Smooth muscle cell (in vitro differentiated cells): ENCODE data around the gene ZNRF2. TPM values are rescaled to one million over a fixed set of nuclear protein-coding genes. Genes with fewer than 3 reads are reported as not detected.

Experiments
- DNase-seq: peaks from one replicate; lab custom pipeline; 2025; ENCODE audit not compliant: unreplicated experiment; lab: John Stamatoyannopoulos, UW
- H2AFZ ChIP-seq: fragments of 200-600 bp; sonication (generic); 2 replicates; pipeline ENCODE4 v1.6.0; 2016; ENCODE audit warnings: antibody characterized with exemption, low read depth, mild to moderate bottlenecking
- H3F3A ChIP-seq: fragments of 200-600 bp; sonication (generic); 2 replicates; pipeline ENCODE4 v1.6.0; 2017; ENCODE audit warnings: antibody characterized with exemption, low read depth
- H3K27ac ChIP-seq: fragments of 200-600 bp; sonication (generic); 2 replicates; pipeline ENCODE4 v1.5.1; 2016; ENCODE audit warnings: low read depth, mild to moderate bottlenecking
- H3K27me3 ChIP-seq: fragments of 200-600 bp; sonication (generic); 2 replicates; pipeline ENCODE4 v1.6.1; 2016; ENCODE audit warnings: low read depth, mild to moderate bottlenecking
- H3K36me3 ChIP-seq: fragments of 200-600 bp; sonication (generic); 2 replicates; pipeline ENCODE4 v1.5.1; 2016; ENCODE audit warnings: low read depth
- H3K4me1 ChIP-seq: fragments of 200-600 bp; sonication (generic); 2 replicates; pipeline ENCODE4 v1.5.1; 2016; ENCODE audit warnings: low read depth
- H3K4me2 ChIP-seq: fragments of 200-600 bp; sonication (generic); 2 replicates; pipeline ENCODE4 v1.6.0; 2016; ENCODE audit warnings: mild to moderate bottlenecking
- H3K4me3 ChIP-seq: fragments of 200-600 bp; sonication (generic); 2 replicates; pipeline ENCODE4 v1.5.1; 2016; ENCODE audit warnings: mild to moderate bottlenecking
- H3K79me2 ChIP-seq: fragments of 200-600 bp; sonication (generic); 2 replicates; pipeline ENCODE4 v1.6.0; 2016; ENCODE audit warnings: low read depth, mild to moderate bottlenecking
- H3K9ac ChIP-seq: fragments of 200-600 bp; sonication (generic); 2 replicates; pipeline ENCODE4 v1.6.0; 2016; ENCODE audit warnings: low read depth
- H3K9me3 ChIP-seq: fragments of 200-600 bp; sonication (generic); replicated peaks from 2 replicates; pipeline ENCODE4 v1.5.1; 2016; ENCODE audit warnings: low read depth
- H4K20me1 ChIP-seq: fragments of 200-600 bp; sonication (generic); 2 replicates; pipeline ENCODE4 v1.6.0; 2016; ENCODE audit warnings: low read depth
- CTCF ChIP-seq: fragments of 200-600 bp; sonication (generic); IDR thresholded peaks from 2 replicates; pipeline ENCODE4 v1.5.1; 2017; ENCODE audit warnings: borderline replicate concordance, mild to moderate bottlenecking, antibody characterized with exemption; ENCODE audit not compliant: insufficient read depth, poor library complexity, severe bottlenecking
- WGBS: methylation state at CpG from one replicate; pipeline ENCODE4 v1.1.7; 2016; ENCODE audit warnings: low lambda C conversion rate; 5-methylcytosine and 5-hydroxymethylcytosine counted together
- microRNA counts: library from miRNA; unstranded; fragments of <30 nt; microRNA quantifications from one replicate; lab custom pipeline; 2016
- microRNA-seq: library from miRNA; unstranded; fragments of <30 nt; microRNA quantifications from one replicate; pipeline ENCODE4, GENCODE V29; 2016; ENCODE audit warnings: borderline number of aligned reads
- polyA plus RNA-seq: library from polyadenylated mRNA; unstranded; fragments of >200 nt; fragmentation: Nextera tagmentation; extraction: Ambion mirVana; gene quantifications from 2 replicates; pipeline ENCODE4 v1.2.1, GENCODE V29; 2016
- small RNA-seq: library from RNA; depleted of rRNA; stranded (forward); fragments of <200 nt; gene quantifications from one replicate; pipeline ENCODE3, GENCODE V24; 2014
- total RNA-seq: library from RNA; depleted of rRNA; stranded (reverse); fragments of >200 nt; gene quantifications from 2 replicates; pipeline ENCODE4 v1.2.3, GENCODE V29; 2014

ZNRF2 gene
- total and polyA plus RNA-seq, 2 experiments from 2014 or later, result 2.1 to 13.5 TPM

GRCh38 chr7:30413864-30414263, 129.5 kb downstream of the ZNRF2 start:
- no peak for TF ChIP-seq CTCF
- no peaks in the 10 kb centered on the region for H4K20me1 ChIP-seq
- no peak overlapping the region for H3K27ac ChIP-seq
- no peak overlapping the region for H3K4me3 ChIP-seq
- H3K4me2 ChIP-seq, result no peak overlapping the region
- no peak overlapping the region for H2AFZ ChIP-seq
- H3K4me1 ChIP-seq, result peaks cover 3% of the 10 kb centered on the region
- no peak overlapping the region for H3K9ac ChIP-seq
- no peaks in the 10 kb centered on the region for H3K36me3 ChIP-seq
- DNase-seq, result no peak
- H3K27me3 ChIP-seq, result peaks cover 4% of the 10 kb centered on the region
- no peaks in the 10 kb centered on the region for H3K9me3 ChIP-seq
- WGBS, result 91% methylated on average over 7 of the region's 7 CpGs
- no peaks in the 10 kb centered on the region for H3K79me2 ChIP-seq
- no peaks in the 10 kb centered on the region for H3F3A ChIP-seq

MicroRNA genes within 50 kb of the gene (microRNA counts, 767-probe panel; counts per million panel counts)
- microRNA hsa-miR-550a-5p (lab: Ali Mortazavi, UCI) (183 counts per million), microRNA hsa-miR-550b-3p (lab: Ali Mortazavi, UCI) (183 counts per million)

Small RNA genes within 50 kb of the gene (microRNA-seq; reads per million reads assigned to microRNA genes)
- gene MIR550A1, result not detected
- not detected for gene MIR550B1

Small RNA genes within 50 kb of the gene (small RNA-seq; reads per million reads assigned to genes)
- not detected for gene MIR550A1

Other genes with a start within 250 kb of the ZNRF2 start
- 3.9 and 13.1 TPM in 2 replicates for gene MTURN, start 149.6 kb upstream of the ZNRF2 start, total RNA-seq
- 3.1 and 5.9 TPM in 2 replicates for gene MTURN, start 149.6 kb upstream of the ZNRF2 start, polyA plus RNA-seq
- 10.5 and 13.4 TPM in 2 replicates for gene NOD1, start 194.2 kb downstream of the ZNRF2 start, total RNA-seq
- gene NOD1, start 194.2 kb downstream of the ZNRF2 start, polyA plus RNA-seq, result 8.6 and 9.7 TPM in 2 replicates
- gene GGCT, start 220.2 kb downstream of the ZNRF2 start, total RNA-seq, result 41.4 and 53.1 TPM in 2 replicates
- gene GGCT, start 220.2 kb downstream of the ZNRF2 start, polyA plus RNA-seq, result 36.9 and 39.3 TPM in 2 replicates